Fibroblast of skin of abdomen (primary cell): Measurements from ENCODE around the gene AFDN.
A peak's percentile ranks its signal among the peaks of the same experiment; 100 is the strongest.

Source experiments
- DNase-seq: peaks from one replicate; pipeline ENCODE4 v3.0.0-alpha.2; 2013

AFDN gene

DNA sequence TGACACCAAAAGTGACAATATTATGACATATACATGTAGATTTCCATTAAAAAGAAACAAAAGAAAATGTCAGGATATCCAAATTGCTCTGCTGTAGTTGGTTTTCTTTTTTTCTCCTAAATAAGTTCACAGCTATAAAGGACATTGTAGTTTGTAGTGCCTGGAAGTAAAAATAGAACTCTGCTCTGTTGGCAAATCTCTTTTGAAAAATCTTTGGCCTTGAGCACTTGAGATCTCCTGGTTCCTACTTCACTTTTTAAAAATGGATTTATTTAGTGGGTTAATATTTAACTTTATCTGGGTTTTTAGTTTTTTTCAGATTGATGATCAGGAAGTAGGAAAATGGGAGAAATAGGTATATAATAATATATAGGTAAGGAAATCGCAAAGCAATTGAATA, 52.9 kb downstream of the AFDN start:
- DNase-seq = no peak

DNA sequence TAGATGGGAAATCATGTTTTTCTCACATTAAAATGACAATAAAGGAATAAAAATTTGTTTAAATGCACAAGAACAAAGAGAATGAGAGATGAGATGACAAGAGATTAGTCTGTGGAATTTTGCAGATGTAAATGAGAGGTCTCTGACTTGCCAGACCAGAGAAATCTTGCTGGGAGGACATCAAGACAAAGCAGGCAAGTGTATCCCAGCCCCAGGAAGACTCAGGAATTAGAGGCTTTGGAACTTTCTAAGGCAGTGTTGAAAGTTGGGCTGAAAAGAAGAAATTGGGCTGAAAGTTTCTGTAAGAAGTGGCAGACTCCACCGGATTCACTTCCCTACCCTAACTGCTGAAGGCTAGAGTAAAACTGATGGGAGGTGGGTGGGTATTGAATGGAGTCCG, 54.6 kb downstream of the AFDN start:
- no peak for DNase-seq

DNA sequence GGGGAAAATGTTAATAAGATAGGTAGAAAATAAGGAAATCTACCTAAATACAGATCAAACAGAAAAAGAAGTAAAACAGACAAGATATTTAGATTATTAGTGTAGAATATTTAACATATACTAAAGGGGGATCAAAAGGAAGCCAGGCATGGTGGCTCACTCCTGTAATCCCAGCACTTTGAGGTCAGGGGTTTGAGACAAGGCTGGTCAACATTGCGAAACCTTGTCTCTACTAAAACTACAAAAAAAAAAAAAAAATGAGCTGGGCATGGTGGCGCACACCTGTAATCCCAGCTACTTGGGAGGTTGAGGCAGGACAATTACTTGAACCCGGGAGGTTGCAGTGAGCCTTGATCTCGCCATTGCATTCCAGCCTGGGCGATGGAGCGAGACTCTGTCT, 55.5 kb downstream of the AFDN start:
- no peak for DNase-seq

DNA sequence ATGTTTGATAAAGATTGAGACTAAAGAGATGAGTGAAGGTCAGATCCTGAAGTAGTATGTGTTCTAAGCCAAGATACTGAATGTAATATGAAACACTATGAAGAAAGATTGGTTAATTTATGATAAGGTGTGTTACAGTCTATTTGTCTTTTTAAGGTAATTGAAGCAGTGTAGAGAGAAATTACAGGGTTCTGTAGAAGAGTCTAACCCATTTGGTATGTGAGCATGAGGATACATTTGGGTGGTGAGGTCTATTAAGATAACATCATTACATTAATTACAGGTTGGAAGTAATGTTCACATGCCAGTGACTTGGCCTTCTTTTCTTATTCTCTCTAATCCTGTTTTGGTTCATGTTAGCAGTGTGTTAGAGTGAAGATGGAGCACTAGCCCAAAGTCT, 61.4 kb downstream of the AFDN start:
- no peak for DNase-seq

DNA sequence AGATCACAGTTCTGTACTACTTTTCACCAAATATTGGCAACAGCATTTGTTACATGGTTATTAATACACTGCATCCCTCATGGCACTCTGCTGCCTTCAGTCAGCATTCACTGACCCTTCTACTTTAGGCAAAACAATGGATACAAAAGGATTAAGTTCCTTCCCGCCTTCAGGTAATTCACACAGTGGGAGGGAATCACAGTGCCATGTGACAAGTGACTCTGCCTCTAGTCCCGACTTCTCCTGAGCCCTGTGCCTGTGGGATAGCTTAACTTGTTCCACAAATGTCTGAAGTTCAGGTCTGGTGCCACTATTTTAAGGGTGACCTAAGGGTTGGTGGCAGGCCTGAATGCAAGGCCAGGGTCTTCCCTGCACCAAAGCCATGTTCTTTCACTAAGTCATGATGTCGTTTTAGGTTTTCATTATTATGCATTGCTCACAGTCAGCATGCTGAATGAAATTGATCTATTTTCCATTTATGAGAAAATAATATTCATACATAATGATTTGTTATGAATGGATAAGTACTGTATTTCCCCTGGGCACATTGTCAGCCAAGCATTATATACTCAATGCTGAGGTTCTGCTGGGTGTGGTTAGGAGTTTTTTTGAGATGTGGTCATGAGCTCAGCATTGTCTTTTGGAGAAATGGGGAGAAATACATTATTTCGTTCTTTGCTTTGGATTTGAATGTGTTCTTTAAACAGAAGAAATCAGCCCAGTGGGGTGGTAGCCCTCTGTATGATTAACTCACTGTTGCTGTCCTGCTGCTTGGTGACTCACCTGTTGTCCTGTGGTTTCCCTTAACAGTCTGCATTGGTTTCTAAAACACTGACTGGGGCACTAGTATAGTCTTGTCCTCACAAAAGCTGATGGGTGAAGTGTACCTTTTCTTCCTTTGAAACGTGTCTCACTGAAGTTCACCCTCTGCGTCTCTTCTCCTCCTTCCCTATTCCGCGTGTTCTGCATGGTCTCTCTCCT, 66.4 kb downstream of the AFDN start:
- DNase-seq = peak; percentile 10

DNA sequence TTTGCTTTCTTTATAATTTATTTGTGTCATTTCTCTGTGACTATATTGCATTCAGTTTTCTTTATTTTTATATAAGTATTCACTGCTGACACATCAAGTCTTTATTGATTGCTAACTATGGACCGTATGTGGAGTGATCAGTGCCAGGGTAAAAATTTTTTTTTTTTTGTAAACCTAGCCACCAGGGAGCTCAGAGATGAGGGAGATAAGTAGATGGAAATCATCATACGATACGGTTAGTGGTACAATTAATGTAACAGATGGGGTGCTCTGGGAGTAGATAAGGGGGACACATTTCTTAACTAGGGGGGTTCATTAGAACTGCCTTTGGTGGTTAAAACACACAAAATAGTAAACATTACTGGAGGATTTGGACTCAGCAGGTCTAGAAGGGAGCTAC, 68.3 kb downstream of the AFDN start:
- DNase-seq = no peak

DNA sequence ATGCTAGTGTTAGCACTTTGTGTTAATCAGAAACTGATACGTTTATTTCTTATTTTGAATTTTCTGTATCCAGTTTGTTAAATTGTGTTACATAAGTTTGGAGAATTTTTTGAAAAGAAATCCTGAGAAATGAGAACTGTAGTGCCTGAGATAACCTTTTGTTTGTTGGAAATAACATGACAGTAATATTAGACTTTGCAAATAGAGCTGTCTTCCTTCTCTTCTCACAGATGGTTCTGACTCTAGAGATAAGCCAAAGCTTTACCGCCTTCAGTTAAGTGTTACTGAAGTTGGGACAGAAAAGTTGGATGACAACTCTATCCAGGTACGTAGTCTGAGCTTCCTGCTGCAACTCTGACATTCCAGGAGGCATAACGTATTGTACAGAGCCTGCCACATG, 69.9 kb downstream of the AFDN start:
- DNase-seq = no peak

DNA sequence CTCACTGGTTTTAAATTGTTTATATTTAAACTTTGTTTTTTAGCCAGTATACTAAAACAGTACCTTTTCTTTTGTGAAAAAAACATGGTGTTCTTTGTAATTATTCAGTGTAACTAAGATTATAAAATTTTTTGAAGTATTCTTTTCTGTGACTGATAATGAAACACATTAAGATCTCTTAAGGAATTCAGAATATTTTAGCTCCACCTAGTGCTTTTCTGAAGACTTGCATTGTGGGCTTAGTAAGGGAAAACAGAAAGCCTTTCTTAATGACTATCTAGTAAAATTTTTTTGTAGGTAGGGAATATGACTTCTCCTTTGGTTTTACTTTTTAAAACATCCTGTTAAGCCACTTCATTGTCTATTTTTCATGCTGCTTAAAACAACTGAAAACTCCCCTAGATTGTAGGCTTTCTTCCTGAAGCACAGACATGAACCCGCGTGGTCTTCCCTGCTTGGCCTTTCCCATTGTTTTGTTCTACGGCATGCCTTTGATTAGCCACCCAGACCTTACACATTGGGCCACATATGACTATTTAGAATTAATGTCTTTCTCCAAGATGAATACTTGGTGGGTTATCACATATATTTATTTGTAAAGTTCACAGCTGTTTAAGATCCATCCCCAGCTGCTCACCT, 72.1 kb downstream of the AFDN start:
- DNase-seq = peak; percentile 30

DNA sequence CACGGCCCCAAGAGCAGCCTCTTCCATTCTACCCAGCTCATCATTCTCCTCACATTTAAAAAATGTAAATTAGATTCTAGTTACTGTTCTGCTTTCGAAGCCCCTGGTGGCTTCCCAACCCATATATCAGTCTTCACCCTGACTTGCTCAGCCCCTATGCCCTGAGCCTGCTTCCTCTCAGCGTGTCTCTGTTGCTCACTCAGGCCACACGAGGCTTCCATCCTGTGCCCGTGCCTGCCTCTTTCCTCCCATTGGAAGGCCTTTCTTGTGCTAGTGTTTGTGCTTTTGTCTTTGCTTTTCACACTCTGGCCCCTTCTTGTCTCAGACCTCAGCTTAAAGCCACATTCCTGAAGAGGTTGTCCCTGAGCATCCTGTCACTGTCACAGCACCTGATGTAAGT, 78.1 kb downstream of the AFDN start:
- no peak for DNase-seq

DNA sequence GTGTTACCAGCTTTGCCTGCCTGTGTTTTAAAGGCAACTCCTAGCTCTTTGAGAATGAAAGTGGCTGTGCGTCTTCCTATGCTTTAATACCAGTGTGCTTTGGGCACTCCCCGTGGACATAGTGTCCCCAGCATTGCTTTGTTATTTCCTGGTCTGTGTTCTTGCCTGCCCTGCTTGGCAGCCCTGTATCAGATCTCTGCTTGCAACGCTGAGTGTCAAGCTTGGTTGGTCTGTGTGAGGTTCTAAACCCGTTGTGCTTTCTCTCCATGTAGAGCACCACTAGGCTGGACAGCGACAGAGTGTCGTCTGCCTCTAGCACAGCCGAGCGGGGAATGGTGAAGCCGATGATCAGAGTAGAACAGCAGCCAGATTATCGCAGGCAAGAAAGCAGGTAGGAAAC, 80.2 kb downstream of the AFDN start:
- DNase-seq = peak; percentile 2

DNA sequence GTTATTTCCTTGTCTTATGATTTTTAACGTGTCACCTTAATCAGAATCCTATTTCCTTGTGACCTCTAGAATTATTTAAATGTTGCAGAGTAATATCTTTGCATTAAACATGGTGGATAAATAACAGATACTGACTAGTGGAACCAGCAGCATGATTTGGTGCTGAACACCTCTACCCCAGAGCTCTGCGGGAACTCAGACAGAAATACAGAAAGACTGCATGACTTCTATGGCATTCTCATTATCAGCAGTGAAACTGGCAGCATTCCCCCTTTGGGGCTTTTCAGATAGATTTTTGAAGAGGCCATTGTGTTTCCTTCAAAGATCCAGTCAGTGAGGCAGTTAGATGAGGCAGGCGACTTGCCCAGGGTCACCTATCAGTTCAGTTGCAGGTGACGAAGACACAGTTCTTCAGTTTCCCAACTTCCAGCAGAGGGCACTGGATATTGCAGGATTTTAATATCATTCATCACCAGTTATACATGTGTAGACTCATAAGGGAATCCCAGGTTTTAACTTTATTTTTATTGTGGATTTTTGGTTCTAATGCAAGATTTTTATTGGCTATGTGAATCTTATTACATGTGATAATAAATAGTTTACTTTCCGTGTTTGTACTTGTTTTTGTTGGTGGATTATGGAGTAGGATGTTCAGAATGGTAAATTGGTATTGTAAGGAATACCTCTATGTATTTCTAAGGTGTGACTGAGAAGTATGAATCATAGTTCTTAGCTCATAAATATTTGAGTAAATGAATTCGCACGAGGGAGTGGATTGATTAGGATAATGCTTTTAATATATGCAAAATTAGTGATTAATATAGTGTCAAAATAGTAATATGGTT, 81.3 kb downstream of the AFDN start:
- peak; percentile 32 for DNase-seq

DNA sequence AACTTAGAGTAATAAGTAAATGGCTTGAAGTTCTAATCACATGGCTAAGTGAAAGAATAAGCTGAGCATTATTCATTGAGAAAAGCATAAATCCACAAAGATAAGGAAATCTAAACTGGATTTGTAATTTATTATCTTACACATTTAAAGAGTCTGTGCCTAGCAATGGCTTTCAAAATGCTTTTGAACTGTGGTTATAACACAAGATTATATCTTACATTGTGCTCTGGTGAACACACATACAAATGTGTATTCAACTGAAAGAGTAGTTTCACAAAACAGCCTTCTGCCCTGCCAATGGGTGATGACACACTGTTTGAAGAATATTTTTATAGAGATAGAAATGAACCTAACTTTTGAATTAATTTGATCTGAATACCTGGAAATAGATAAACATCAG, 83.3 kb downstream of the AFDN start:
- DNase-seq = no peak

DNA sequence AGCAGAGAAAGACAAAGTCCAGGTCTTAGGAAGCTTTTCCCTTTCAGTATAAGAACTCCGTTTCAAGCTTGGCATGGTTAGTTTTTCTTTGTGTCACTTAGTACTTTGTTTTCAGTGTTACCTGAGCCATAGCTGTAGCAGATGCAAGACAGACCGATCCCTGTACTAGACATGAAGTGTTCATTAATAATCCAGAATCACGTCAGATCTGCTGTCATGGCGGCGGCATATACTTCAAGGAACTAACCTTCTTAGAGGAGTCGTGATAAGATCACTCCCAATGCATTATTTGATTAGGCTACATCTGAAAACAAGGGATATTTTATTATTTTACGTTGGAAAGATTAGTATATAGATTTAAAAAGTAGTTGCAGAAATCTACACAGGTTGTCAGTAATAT, 83.9 kb downstream of the AFDN start:
- no peak for DNase-seq

DNA sequence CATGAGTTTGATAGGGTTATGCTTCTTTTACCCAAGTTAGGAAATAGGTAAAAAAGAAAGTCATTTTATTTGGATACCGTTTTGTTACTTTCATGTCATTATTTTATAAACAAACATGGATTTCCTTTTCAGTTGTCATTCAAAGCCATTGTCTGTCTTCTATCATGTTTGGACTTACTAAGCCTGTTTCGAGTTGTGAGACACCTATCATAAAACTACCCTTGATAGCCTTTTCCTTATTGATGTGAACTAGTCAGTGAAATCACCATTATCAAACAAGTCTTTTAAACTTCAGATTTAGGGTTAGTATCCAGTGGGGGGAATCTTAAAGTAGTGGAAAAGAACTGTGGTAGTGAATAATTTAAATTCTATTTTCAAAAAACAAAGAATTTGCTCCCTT, 85.8 kb downstream of the AFDN start:
- DNase-seq = no peak

DNA sequence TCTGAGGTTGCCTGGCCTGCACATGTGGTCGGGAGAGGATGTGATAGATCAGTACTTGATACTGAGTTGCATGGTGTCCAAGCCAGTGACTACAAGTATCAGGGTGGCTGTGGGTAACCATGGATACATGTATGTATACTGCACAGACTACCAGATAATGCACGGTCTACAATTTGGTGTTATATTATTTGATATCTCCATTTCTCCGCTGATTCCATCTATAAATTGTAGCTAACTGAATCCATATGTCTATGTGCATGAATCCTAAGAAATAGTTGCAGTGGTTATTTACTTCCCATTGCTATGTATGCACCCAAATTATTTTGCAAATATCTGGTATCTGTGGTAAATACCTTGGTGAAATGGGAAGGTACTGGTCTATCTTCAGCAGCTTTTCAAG, 87.0 kb downstream of the AFDN start:
- no peak for DNase-seq

DNA sequence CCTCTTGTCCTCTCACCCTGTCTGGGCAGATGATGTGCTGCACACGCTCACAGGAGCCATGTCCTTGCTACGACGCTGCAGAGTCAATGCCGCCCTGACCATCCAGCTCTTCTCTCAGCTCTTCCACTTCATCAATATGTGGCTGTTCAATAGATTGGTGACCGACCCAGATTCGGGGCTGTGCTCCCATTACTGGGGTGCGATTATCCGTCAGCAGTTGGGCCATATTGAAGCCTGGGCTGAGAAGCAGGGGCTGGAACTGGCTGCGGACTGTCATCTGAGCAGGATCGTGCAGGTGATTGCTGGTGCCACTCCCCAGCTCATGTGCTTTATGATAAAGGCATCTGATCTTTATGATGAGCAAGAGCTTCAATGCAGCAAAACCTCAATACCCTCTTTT, 88.4 kb downstream of the AFDN start:
- DNase-seq = no peak

DNA sequence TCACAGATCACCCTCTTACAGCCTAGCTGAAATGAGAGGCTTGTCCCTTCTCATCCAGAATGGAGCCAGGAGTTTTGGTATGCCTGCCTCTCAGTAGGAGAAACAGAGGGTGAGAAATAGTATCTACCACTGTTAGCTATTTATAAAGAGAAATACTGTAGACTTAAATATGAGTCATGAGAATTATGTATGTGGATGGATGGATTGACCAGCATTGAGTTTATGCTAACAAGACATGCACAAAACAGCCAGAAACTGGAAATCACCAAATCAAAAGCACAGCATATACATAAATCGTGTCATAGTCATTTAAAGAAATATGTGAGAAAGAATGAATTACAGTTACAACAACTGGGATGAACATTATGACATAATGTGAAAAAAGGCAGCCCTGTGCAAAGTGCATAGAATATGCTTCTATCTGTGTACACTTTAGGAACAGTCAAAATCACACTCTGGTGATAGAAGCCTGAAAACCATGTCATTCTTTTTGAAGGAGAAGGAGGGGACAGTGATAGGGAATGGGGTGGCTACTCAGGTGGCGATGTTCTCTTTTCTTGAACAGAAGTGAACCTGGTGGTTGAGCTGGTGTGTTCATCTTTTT, 90.9 kb downstream of the AFDN start:
- DNase-seq = no peak

DNA sequence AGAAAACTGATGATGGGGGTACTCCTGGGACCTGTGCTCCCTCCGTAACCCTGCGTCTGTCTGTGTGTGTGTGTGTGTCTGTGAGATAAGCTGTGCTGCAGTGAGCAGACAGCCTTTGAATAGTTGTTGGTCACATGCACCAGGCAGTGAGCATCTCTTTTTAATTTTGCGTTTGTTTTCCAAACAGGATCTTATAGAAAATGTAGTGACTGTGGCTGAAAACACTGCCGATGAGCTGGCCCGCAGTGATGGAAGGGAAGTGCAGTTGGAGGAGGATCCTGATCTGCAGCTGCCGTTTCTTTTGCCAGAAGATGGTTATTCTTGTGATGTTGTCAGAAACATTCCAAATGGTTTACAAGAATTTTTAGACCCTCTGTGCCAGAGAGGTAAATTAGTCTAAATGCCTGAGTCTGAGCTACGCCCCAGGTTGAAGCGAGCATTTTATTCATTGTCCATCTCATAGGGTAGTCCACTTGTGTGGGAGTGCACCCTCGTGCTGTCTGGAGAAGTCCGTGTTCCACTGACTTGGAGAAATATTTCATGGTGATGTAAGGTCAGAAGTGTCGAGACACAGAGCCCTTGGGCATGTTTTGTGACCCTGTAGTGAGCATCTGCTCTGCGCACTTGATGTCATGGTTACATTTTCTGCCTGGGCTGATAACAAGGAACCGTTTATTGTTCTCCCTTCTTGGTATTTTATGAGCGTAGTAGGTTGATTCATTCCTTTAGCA, 92.0 kb downstream of the AFDN start:
- no peak for DNase-seq

DNA sequence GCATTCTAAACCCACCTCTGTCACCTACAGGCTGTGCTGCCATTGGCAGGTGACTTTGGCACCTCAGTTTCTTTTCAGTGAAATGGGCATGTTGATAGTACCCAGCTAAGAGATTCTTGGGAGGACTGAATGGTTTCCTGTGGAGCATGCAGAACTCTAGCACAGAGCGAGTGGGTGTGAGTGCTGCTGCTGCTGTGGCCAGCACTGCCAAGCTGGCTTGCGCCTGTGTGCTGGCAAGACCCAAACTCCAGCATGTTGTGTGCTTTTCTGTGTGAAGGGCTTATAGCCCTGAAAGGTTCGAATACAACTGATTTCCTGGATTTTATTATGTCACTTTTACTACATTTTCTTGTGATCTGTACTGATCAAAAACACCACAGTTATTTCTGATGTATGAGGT, 92.6 kb downstream of the AFDN start:
- no peak for DNase-seq

DNA sequence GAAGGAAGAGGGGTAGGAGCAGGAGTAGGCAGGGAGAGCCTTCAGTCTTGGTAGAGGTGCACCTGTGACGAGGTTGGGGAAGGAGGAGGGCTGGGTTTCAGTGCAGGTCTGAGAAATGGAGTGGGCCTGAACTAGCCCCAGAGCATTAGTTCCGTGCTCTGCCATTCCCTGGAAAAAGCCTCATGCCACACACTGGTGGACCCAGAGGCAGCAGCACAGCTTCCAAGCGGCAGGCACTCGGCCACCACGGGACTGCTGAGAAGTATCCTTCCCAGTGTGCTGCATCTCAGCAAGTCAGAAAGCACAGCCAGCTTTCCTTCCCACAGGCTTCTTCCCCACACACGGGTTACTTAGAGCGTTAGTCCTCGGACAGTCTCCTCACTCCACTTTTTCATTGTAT, 93.5 kb downstream of the AFDN start:
- no peak for DNase-seq

DNA sequence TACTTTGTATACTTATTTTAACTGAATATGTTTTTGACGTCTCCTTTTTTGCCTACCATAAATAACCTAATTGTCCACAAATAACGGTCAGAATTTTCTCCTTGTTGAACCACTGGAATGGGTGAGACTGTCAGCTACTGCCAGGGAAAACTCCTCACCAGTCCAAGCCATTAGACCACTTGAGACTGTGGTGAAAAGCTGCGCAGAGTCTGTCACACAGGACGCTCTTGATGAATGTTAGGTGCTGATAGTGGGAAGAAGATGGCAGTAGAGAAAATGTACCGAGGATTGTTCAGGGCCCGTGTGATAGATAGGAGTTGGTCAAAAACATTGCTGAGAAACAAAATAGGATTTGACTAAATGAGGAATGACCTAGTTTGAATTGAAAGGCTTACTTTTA, 95.1 kb downstream of the AFDN start:
- DNase-seq = no peak

DNA sequence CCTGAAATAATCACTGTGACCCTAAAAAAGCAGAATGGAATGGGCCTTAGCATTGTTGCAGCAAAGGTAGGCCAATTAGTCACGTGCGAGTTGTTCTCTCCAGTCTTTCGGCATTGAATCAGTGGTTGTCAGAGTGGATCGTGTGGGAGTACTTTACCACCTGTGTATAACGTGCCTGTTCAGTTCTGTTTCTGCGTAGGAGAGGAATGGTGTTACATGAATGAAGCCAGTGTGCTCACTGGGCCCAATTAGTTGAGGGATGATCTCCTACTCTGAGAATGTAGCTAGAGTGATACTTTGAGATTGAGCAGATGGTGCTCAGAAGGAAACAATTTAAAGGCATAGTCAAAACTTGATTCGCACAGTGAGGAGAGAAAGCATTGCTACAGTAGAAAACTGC, 98.3 kb downstream of the AFDN start:
- peak; percentile 64 for DNase-seq
